GM23338 (cell line): Measurements from ENCODE around the gene SYCP3. TPM values are rescaled to one million over a fixed set of nuclear protein-coding genes. Genes with fewer than 3 reads are reported as not detected.
A peak's percentile ranks its signal among the peaks of the same experiment; 100 is the strongest.

Experiments used
- ATAC-seq: fragments of 200-7000 bp; cut with Tn5 transposase; 3 replicates; pipeline ENCODE4 v1.9.1; 2020
- DNase-seq: peaks from one replicate; pipeline ENCODE4 v3.0.0-alpha.2; 2015; ENCODE audit warnings: low spot score
- H2AFZ ChIP-seq: fragments of 200-600 bp; sonication (generic); 2 replicates; pipeline ENCODE4 v1.8.0; 2016; ENCODE audit warnings: antibody characterized with exemption, mild to moderate bottlenecking, moderate library complexity
- H3F3A ChIP-seq: fragments of 200-600 bp; sonication (generic); replicated peaks from 2 replicates; pipeline ENCODE4 v1.8.0; 2017; ENCODE audit warnings: antibody characterized with exemption, mixed run types, low read depth
- H3K27ac ChIP-seq: fragments of 200-600 bp; sonication (generic); 2 replicates; pipeline ENCODE4 v1.6.1; 2016; ENCODE audit warnings: low read depth
- H3K27me3 ChIP-seq: fragments of 200-600 bp; sonication (generic); 2 replicates; pipeline ENCODE4 v1.8.0; 2016; ENCODE audit warnings: mild to moderate bottlenecking, mixed run types, moderate library complexity; ENCODE audit not compliant: insufficient read depth
- H3K36me3 ChIP-seq: fragments of 200-600 bp; sonication (generic); 2 replicates; pipeline ENCODE4 v1.8.0; 2016; ENCODE audit warnings: mild to moderate bottlenecking; ENCODE audit not compliant: insufficient read depth
- H3K4me1 ChIP-seq: fragments of 200-600 bp; sonication (generic); 2 replicates; pipeline ENCODE4 v1.8.0; 2016; ENCODE audit warnings: mild to moderate bottlenecking, moderate library complexity; ENCODE audit not compliant: insufficient read depth
- H3K4me2 ChIP-seq: fragments of 200-600 bp; sonication (generic); 2 replicates; pipeline ENCODE4 v1.7.1; 2017; ENCODE audit warnings: mixed run types
- H3K4me3 ChIP-seq: fragments of 200-600 bp; sonication (generic); 2 replicates; pipeline ENCODE4 v1.6.1; 2016; ENCODE audit warnings: mixed run types
- H3K79me2 ChIP-seq: fragments of 200-600 bp; sonication (generic); replicated peaks from 2 replicates; pipeline ENCODE4 v1.8.0; 2017; ENCODE audit warnings: mild to moderate bottlenecking; ENCODE audit not compliant: insufficient read depth
- H3K9me2 ChIP-seq: fragments of 200-600 bp; sonication (generic); 2 replicates; pipeline ENCODE4 v1.8.0; 2017; ENCODE audit not compliant: insufficient read depth
- H4K20me1 ChIP-seq: fragments of 200-600 bp; sonication (generic); replicated peaks from 2 replicates; pipeline ENCODE4 v1.8.0; 2017; ENCODE audit warnings: mild to moderate bottlenecking; ENCODE audit not compliant: insufficient read depth
- H3K27ac Mint-ChIP-seq: 2 replicates; pipeline ENCODE4 v1.8.0; 2020; ENCODE audit warnings: inconsistent platforms, mild to moderate bottlenecking, moderate library complexity, mixed read lengths
- H3K27me3 Mint-ChIP-seq: 3 replicates; pipeline ENCODE4 v1.8.0; 2022; ENCODE audit warnings: low read depth, mild to moderate bottlenecking, moderate library complexity, mixed read lengths, inconsistent platforms; ENCODE audit not compliant: insufficient read depth, poor library complexity
- H3K36me3 Mint-ChIP-seq: 3 replicates; pipeline ENCODE4 v1.8.0; 2021; ENCODE audit warnings: low read depth, mild to moderate bottlenecking, inconsistent platforms, moderate library complexity, mixed read lengths
- H3K4me1 Mint-ChIP-seq: 3 replicates; pipeline ENCODE4 v1.8.0; 2020; ENCODE audit warnings: mild to moderate bottlenecking, inconsistent platforms, mixed read lengths
- H3K4me3 Mint-ChIP-seq: 3 replicates; pipeline ENCODE4 v1.8.0; 2021; ENCODE audit warnings: moderate library complexity, mild to moderate bottlenecking, inconsistent platforms, mixed read lengths
- H3K9me3 Mint-ChIP-seq: 3 replicates; pipeline ENCODE4 v1.8.0; 2020; ENCODE audit warnings: moderate library complexity, mild to moderate bottlenecking, inconsistent platforms, mixed read lengths
- CTCF ChIP-seq, 2 experiments: fragments of 200-600 bp in 1 of 2; sonication (generic) in 1 of 2; conservative IDR thresholded peaks; 2 replicates each; pipeline versions ENCODE4 v1.5.1 to v1.6.1; 2016 to 2017; ENCODE audit warnings: antibody characterized with exemption in 2 of 2, low read depth in 2 of 2, mild to moderate bottlenecking in 2 of 2, moderate library complexity in 1 of 2
- ETS1 ChIP-seq: IDR thresholded peaks from 2 replicates; pipeline ENCODE4 v1.6.1; 2016; ENCODE audit warnings: antibody characterized with exemption
- EZH2 ChIP-seq: fragments of 200-600 bp; sonication (generic); IDR thresholded peaks from one replicate; pipeline ENCODE4 v1.8.0; 2017; ENCODE audit warnings: antibody characterized with exemption, mild to moderate bottlenecking, low read depth; ENCODE audit not compliant: unreplicated experiment
- EZH2phosphoT487 ChIP-seq: fragments of 200-600 bp; sonication (generic); IDR thresholded peaks from one replicate; pipeline ENCODE4 v1.8.1; 2018; ENCODE audit warnings: antibody characterized with exemption; ENCODE audit not compliant: unreplicated experiment
- JUNB ChIP-seq: IDR thresholded peaks from one replicate; pipeline ENCODE4 v1.6.1; 2016; ENCODE audit warnings: antibody characterized with exemption; ENCODE audit not compliant: unreplicated experiment
- NANOG ChIP-seq: IDR thresholded peaks from 2 replicates; pipeline ENCODE4 v1.6.1; 2016; ENCODE audit warnings: antibody characterized with exemption, borderline replicate concordance
- POLR2AphosphoS5 ChIP-seq: IDR thresholded peaks from 2 replicates; pipeline ENCODE4 v1.6.1; 2016; ENCODE audit warnings: antibody characterized with exemption, low read depth
- STAT1 ChIP-seq: IDR thresholded peaks from one replicate; pipeline ENCODE4 v1.6.1; 2016; ENCODE audit warnings: antibody characterized with exemption; ENCODE audit not compliant: unreplicated experiment
- ZNF462 ChIP-seq: fragments of 250-450 bp; sonication (Bioruptor Pico); IDR thresholded peaks from 2 replicates; pipeline ENCODE4 v1.5.0; 2020; ENCODE audit warnings: mild to moderate bottlenecking, moderate library complexity
- polyA plus RNA-seq: library from polyadenylated mRNA; unstranded; fragments of >200 nt; fragmentation: Nextera tagmentation; extraction: Ambion mirVana; gene quantifications from 2 replicates; pipeline ENCODE4 v1.2.1, GENCODE V29; 2016
- total RNA-seq: library from RNA; depleted of rRNA; stranded (reverse); fragments of >200 nt; shearing (Covaris generic); gene quantifications from 2 replicates; pipeline ENCODE4 v1.2.3, GENCODE V29; 2014

The SYCP3 gene
- total and polyA plus RNA-seq, 2 experiments from 2014 or later = 0.07 to 1.5 TPM

GRCh38 chr12:101767537-101767936 is 28.3 kb upstream of the SYCP3 start:
- ATAC-seq = no peak
- H3K36me3 Mint-ChIP-seq = peaks cover 29% of the 10 kb centered on the region; the same call in 2 of the 3 replicates
- no peaks in the 10 kb centered on the region for H3K9me3 Mint-ChIP-seq

GRCh38 chr12:101764051-101764792 is 25.0 kb upstream of the SYCP3 start:
- ATAC-seq = no peak
- Histone ChIP-seq H3K27me3 (no peaks in the 10 kb centered on the region), H3K79me2 (no peaks in the 10 kb centered on the region), H3K4me3 (no peak overlapping the region), H3K9me2 (no peaks in the 10 kb centered on the region), H3F3A (no peaks in the 10 kb centered on the region), H2AFZ (no peak overlapping the region), H3K36me3 (peaks cover 24% of the 10 kb centered on the region), H3K4me2 (no peak overlapping the region), H3K27ac (no peak overlapping the region), H3K4me1 (no peaks in the 10 kb centered on the region), H4K20me1 (no peaks in the 10 kb centered on the region; the same call in 1 of the 2 replicates)
- peaks cover 20% of the 10 kb centered on the region; the same call in 2 of the 3 replicates for H3K36me3 Mint-ChIP-seq
- H3K4me1 Mint-ChIP-seq = peaks cover 7% of the 10 kb centered on the region
- no peaks in the 10 kb centered on the region for H3K9me3 Mint-ChIP-seq
- H3K27me3 Mint-ChIP-seq = peaks cover 3% of the 10 kb centered on the region
- H3K4me3 Mint-ChIP-seq = no peak overlapping the region
- H3K27ac Mint-ChIP-seq = peak overlapping the region; percentile 36
- DNase-seq = no peak
- no peak for TF ChIP-seq EZH2
- no peak for TF ChIP-seq POLR2AphosphoS5
- no peak for TF ChIP-seq STAT1
- TF ChIP-seq ETS1 = no peak
- no peak for TF ChIP-seq JUNB
- no peak for TF ChIP-seq EZH2phosphoT487
- TF ChIP-seq ZNF462 (CRISPR knock-in tag) = no peak
- TF ChIP-seq NANOG = no peak

More at GRCh38 chr12:101767537-101767936, 28.3 kb upstream of the SYCP3 start:
- H3K4me2 ChIP-seq = no peak overlapping the region
- no peak overlapping the region for H3K4me3 ChIP-seq
- no peak for DNase-seq
- no peak overlapping the region for H2AFZ ChIP-seq
- Mint-ChIP-seq H3K4me3 (no peak overlapping the region), H3K4me1 (no peaks in the 10 kb centered on the region; the same call in 2 of the 3 replicates), H3K27me3 (peaks cover 3% of the 10 kb centered on the region), H3K27ac (no peak overlapping the region)
- no peaks in the 10 kb centered on the region; the same call in 1 of the 2 replicates for H4K20me1 ChIP-seq
- no peaks in the 10 kb centered on the region for H3F3A ChIP-seq
- H3K4me1 ChIP-seq = no peaks in the 10 kb centered on the region
- no peaks in the 10 kb centered on the region for H3K27me3 ChIP-seq
- TF ChIP-seq JUNB (no peak), CTCF (conservative IDR thresholded peaks at IDR 0.05; ENCODE audit: low read depth in 2 of 2) (peak in 1 of 2 experiments; percentile 13; a peak in 1 of 4 replicates)
- no peaks in the 10 kb centered on the region for H3K9me2 ChIP-seq
- no peak overlapping the region for H3K27ac ChIP-seq
- H3K79me2 ChIP-seq = no peaks in the 10 kb centered on the region
- peaks cover 31% of the 10 kb centered on the region for H3K36me3 ChIP-seq
